Stimulated activated CD8-positive, alpha-beta memory T cell treated with anti-CD3 and anti-CD28 coated beads, Interleukin-2, amount 100 ng/mL, for 1 hour (primary cell): ENCODE measurements around the gene SLC36A4.
"Not testable (repeated sequence)": the region's sequence is repeated elsewhere in the genome, so short reads cannot be mapped to it uniquely, and the experiment has no call there.

Experiments
- DNase-seq, 2 donors: peaks; one replicate each; pipeline ENCODE4 v3.0.0-alpha.2; 2020; ENCODE audit warnings: low read depth in 2 of 2

The SLC36A4 gene

DNA sequence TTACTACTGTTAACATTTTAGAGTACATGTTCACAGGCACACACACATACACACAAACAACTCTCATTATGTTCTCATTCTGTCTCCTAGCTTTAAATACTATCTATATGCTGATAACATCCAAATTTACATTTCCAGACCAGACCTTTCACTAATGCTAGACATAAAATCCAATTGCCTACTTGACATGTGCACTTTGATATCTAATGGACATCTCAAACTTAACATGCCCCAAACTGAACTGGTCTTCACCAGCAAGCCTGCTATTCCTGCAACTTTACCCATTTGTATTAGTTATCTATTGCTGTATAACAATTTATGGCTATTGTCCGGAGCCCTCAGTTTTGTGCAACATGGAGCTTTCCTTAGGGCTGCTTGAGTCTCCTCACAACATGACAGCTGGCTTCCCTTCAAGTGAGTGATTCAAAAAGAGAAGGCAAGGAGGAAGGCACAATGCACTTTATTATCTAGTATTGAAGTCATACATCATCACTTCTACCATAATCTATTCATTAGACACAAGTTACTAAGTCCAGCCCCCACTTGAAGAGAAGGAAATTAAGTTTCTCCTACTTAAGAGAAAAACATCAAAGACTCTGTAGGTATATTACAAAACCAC lies 3.0 kb downstream of the SLC36A4 start:
- DNase-seq: no peak

- DNase-seq: no peak
Measured at GRCh38 chr11:93193731-93194130, 4.1 kb downstream of the SLC36A4 start.

- no peak for DNase-seq
Measured at GRCh38 chr11:93192163-93192562, 5.6 kb downstream of the SLC36A4 start.

GRCh38 chr11:93189462-93189861 lies 8.3 kb downstream of the SLC36A4 start:
- DNase-seq: no peak

GRCh38 chr11:93188726-93189125 lies 9.1 kb downstream of the SLC36A4 start:
- no peak for DNase-seq

GRCh38 chr11:93187290-93187689 lies 10.5 kb downstream of the SLC36A4 start:
- DNase-seq: no peak

GRCh38 chr11:93177891-93178290 lies 19.9 kb downstream of the SLC36A4 start:
- DNase-seq: not testable (repeated sequence)

GRCh38 chr11:93169950-93170561 lies 27.7 kb downstream of the SLC36A4 start:
- no peak for DNase-seq

- no peak for DNase-seq
Measured at GRCh38 chr11:93169143-93169542, 28.6 kb downstream of the SLC36A4 start.

DNA sequence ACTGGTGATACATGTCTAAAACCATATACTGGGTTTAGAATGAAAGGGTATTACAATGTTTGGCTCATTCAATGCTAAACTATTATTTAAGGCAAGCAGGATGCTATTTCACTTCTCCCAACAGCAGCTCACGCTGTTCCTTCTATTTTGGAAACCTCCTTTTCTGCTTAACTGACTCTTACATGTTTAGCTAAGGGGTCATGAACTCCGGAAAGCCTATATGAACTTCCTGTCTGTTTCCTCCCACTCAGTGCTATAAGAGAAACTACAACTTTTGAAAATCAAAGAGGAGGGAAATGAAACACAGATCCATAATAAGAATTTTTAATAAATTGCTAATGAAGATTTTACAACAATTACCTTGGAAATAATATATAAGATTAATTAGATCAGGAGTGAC lies 30.9 kb downstream of the SLC36A4 start:
- no peak for DNase-seq

GRCh38 chr11:93166194-93166593 lies 31.6 kb downstream of the SLC36A4 start:
- no peak for DNase-seq

GRCh38 chr11:93160808-93161207 lies 37.0 kb downstream of the SLC36A4 start:
- DNase-seq: no peak

GRCh38 chr11:93160156-93160555 lies 37.6 kb downstream of the SLC36A4 start:
- no peak for DNase-seq

DNA sequence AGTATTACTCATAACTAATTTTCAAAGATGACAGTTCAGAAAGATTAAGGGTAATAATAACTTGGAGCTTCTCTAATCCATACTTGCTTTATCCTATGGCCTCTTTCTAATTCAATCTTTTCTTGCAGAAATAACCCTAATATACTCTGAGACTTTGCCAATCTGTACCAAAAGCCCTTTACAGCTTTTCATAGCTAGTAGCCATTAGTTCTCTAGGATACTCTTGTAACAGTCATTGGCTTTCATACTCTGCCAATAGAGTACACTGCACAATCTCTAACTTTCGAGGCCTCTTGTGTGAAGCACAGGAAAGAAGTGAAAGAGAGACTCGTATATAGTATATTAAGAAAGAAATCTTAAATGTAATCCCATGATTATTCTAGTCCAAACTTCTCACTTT lies 38.1 kb downstream of the SLC36A4 start:
- DNase-seq: no peak

GRCh38 chr11:93155738-93156137 lies 42.1 kb downstream of the SLC36A4 start:
- no peak for DNase-seq

DNA sequence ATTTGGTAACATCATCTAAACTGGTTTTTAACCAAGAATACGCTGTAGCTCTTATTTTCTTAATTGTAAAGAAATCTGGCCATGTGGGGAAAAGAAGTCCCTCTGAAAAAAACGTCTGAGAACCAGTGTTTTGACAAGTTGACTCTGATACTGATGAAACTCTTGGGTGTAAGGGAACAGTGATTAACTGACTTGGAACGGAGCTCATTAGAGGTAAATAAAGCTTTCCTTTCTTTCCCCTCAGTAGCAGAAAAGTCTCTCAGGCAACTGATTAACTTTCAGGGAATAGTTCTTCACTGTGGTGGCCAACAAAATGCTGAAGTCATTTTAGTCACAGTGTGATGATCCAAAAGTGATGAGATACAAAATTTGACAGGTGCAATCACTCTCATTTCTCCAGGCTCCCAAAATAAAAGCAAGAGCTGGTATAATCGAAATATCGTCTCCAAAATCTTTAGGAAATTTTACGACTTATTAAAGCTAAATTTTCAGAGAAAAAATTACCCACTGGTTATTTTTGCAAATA lies 52.3 kb downstream of the SLC36A4 start:
- DNase-seq: no peak

DNA sequence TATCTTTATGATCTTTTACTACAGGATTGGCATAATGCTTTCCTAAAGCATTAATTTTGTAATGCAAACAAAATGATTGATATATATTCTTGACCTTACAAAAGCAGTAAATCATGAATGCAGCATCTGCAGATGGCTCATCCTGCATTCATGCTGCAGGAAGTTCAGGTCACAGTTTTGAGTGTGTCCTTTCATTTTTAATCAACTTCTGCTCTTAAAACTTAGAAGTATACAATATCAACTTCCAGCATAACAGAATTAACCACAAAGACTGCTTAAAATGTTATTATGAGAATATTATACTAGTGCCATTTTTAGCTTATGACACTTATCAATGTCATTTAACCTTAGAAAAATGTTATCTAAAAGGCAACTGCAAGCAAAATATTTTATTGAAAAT lies 54.0 kb downstream of the SLC36A4 start:
- DNase-seq: no peak

- no peak for DNase-seq
Measured at GRCh38 chr11:93143186-93143585, 54.6 kb downstream of the SLC36A4 start.

GRCh38 chr11:93133488-93134109 lies 64.2 kb downstream of the SLC36A4 start:
- no peak for DNase-seq

DNA sequence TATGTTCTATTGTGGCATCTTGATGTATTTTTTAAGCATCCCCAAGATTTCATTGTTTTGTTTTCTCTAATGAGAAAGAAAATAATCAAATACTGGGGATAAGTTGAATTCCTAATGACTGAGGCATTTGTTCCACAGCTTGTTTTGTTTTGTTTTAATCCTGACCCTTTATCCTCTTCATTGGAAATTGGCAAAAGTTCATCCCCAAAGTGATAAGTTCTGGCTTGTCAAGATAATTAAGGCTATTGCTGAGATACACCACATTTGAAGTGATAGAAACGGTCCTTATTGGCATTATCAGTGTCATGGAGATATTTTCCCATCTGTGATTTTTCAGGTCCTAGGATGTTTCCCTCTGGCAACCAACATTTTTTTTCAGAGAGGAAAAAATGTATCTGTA lies 65.0 kb downstream of the SLC36A4 start:
- DNase-seq: no peak

DNA sequence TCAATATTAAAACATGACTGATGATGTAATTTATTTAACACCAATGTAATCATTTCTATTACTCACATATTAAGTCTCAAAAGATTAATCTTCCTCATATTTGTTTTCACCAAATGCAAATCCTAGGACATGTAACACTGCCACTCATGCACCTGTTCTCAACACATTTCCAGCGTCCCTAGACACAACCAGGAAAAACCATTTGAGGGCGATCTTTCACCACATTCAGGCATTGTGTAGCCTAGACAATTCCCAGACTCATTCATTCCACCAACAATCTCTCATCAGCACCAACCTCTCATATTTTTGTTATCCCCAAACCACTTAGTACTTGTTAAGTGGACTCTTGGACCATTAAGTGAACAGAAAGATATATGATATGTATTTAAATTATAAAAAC lies 66.1 kb downstream of the SLC36A4 start:
- no peak for DNase-seq

DNA sequence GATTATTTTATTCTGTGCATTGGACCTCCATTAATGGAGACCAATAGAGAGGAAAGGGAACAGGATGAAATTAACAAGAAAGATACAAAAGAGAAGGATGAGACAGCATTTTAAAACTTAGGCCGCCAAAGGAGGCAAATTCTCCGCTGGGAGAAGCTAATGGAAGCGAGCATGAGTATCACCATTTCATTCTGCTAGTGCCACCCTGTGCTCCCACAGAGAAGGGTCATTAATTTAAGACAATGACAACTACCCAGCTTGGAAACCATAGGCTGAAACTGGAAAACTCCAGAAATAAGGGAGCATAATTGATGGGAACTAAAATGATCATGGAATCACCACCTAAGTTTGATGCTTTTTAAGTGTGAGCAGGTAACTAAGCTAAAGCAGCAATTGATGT lies 69.2 kb downstream of the SLC36A4 start:
- no peak for DNase-seq

- no peak for DNase-seq
Measured at GRCh38 chr11:93123351-93123898, 74.4 kb downstream of the SLC36A4 start.
